Loucy (cell line): ENCODE data around the gene BCAS3.

ENCODE experiments used
- H2AFZ ChIP-seq: fragments of 200-600 bp; sonication (generic); 2 replicates; pipeline ENCODE4 v1.6.0; 2016; ENCODE audit warnings: antibody characterized with exemption, mild to moderate bottlenecking, low read length, moderate library complexity
- H3F3A ChIP-seq: fragments of 200-600 bp; 2 replicates; pipeline ENCODE4 v1.6.0; 2016; ENCODE audit warnings: antibody characterized with exemption, low read depth, mild to moderate bottlenecking
- H3K27me3 ChIP-seq: fragments of 200-600 bp; sonication (generic); 2 replicates; pipeline ENCODE4 v1.6.1; 2014; ENCODE audit warnings: low read length, mild to moderate bottlenecking; ENCODE audit not compliant: insufficient read depth, poor library complexity, severe bottlenecking
- H3K36me3 ChIP-seq: fragments of 200-600 bp; sonication (generic); 2 replicates; pipeline ENCODE4 v1.6.1; 2016; ENCODE audit warnings: low read length; ENCODE audit not compliant: insufficient read depth
- H3K4me1 ChIP-seq: fragments of 200-600 bp; sonication (generic); 2 replicates; pipeline ENCODE4 v1.5.1; 2014; ENCODE audit warnings: low read length, mild to moderate bottlenecking; ENCODE audit not compliant: insufficient read depth, poor library complexity, severe bottlenecking
- H3K4me2 ChIP-seq: fragments of 200-600 bp; sonication (generic); 2 replicates; pipeline ENCODE4 v1.6.0; 2014; ENCODE audit warnings: antibody characterized with exemption, low read length, low read depth, mild to moderate bottlenecking; ENCODE audit not compliant: poor library complexity, severe bottlenecking
- H3K4me3 ChIP-seq: fragments of 200-600 bp; sonication (generic); 2 replicates; pipeline ENCODE4 v1.5.1; 2014; ENCODE audit warnings: low read length, mild to moderate bottlenecking, mixed read lengths; ENCODE audit not compliant: poor library complexity, severe bottlenecking
- H3K79me2 ChIP-seq: fragments of 200-600 bp; sonication (generic); 2 replicates; pipeline ENCODE4 v1.6.1; 2014; ENCODE audit warnings: low read length; ENCODE audit not compliant: insufficient read depth
- H3K9ac ChIP-seq: fragments of 200-600 bp; sonication (generic); 2 replicates; pipeline ENCODE4 v1.6.0; 2014; ENCODE audit warnings: mild to moderate bottlenecking, low read depth, low read length, moderate library complexity; ENCODE audit not compliant: poor library complexity, severe bottlenecking
- H3K9me2 ChIP-seq: fragments of 200-600 bp; sonication (generic); replicated peaks from 2 replicates; pipeline ENCODE4 v1.6.1; 2016; ENCODE audit warnings: low read depth, low read length, mixed read lengths
- H3K9me3 ChIP-seq: fragments of 200-600 bp; sonication (generic); 2 replicates; pipeline ENCODE4 v1.6.1; 2014; ENCODE audit warnings: mild to moderate bottlenecking, antibody characterized with exemption, low read length, low read depth; ENCODE audit not compliant: insufficient read depth
- H4K20me1 ChIP-seq: fragments of 200-600 bp; sonication (generic); 2 replicates; pipeline ENCODE4 v1.6.0; 2014; ENCODE audit warnings: antibody characterized with exemption, low read length, mild to moderate bottlenecking; ENCODE audit not compliant: insufficient read depth, poor library complexity, severe bottlenecking
- CTCF ChIP-seq: fragments of 200-600 bp; sonication (generic); conservative IDR thresholded peaks from 2 replicates; pipeline ENCODE4 v1.5.1; 2014; ENCODE audit warnings: mild to moderate bottlenecking, antibody characterized with exemption, low read length
- EZH2phosphoT487 ChIP-seq: fragments of 200-600 bp; IDR thresholded peaks from 2 replicates; pipeline ENCODE4 v1.6.1; 2018; ENCODE audit warnings: antibody characterized with exemption, mild to moderate bottlenecking, moderate library complexity, borderline replicate concordance

BCAS3 gene

GRCh38 chr17:60647705-60648104, 29.9 kb upstream of the BCAS3 start:
- Histone ChIP-seq H3K4me2 (no peak overlapping the region), H4K20me1 (peaks cover 19% of the 10 kb centered on the region), H3K4me1 (no peaks in the 10 kb centered on the region), H3K79me2 (peaks cover 29% of the 10 kb centered on the region; the same call in 1 of the 2 replicates), H2AFZ (no peak overlapping the region), H3K9me3 (no peaks in the 10 kb centered on the region), H3K27me3 (no peaks in the 10 kb centered on the region), H3K36me3 (peaks cover 48% of the 10 kb centered on the region), H3K9ac (no peak overlapping the region), H3K4me3 (no peak overlapping the region), H3K9me2 (no peaks in the 10 kb centered on the region), H3F3A (no peaks in the 10 kb centered on the region)
- TF ChIP-seq CTCF (no peak), EZH2phosphoT487 (no peak)

GRCh38 chr17:60652454-60653247, 25.0 kb upstream of the BCAS3 start:
- Histone ChIP-seq H3K4me1 (no peaks in the 10 kb centered on the region), H3K36me3 (peaks cover 61% of the 10 kb centered on the region), H3K9me3 (no peaks in the 10 kb centered on the region), H3K9ac (no peak overlapping the region), H2AFZ (no peak overlapping the region), H3K4me2 (no peak overlapping the region), H3K79me2 (peaks cover 28% of the 10 kb centered on the region), H3K27me3 (no peaks in the 10 kb centered on the region), H3K4me3 (no peak overlapping the region), H4K20me1 (peaks cover 17% of the 10 kb centered on the region), H3K9me2 (no peaks in the 10 kb centered on the region), H3F3A (no peaks in the 10 kb centered on the region)
- TF ChIP-seq CTCF (no peak), EZH2phosphoT487 (no peak)

DNA sequence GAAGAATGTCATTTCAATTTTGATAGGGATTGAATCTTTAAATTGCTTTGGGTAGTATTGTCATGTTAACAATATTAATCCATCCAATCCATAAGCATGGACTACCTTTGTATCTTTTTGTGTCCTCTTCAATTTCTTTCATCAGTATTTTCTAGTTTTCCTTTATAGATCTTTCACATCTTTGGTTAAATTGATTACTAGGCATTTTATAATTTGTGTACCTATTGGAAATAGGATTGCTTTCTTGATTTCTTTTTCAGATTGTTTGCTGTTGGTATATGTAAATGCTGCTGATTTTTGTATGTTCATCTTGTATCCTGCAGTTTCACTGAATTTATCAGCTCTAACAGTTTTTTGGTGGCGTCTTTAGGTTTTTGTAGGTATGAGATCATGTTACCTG, 24.1 kb upstream of the BCAS3 start:
- peaks cover 63% of the 10 kb centered on the region for H3K36me3 ChIP-seq
- H3K9ac ChIP-seq: no peak overlapping the region
- H2AFZ ChIP-seq: no peak overlapping the region
- no peaks in the 10 kb centered on the region for H3K27me3 ChIP-seq
- H4K20me1 ChIP-seq: peaks cover 17% of the 10 kb centered on the region
- H3K9me3 ChIP-seq: no peaks in the 10 kb centered on the region
- no peak overlapping the region for H3K4me3 ChIP-seq
- no peaks in the 10 kb centered on the region for H3F3A ChIP-seq
- TF ChIP-seq EZH2phosphoT487: no peak
- H3K9me2 ChIP-seq: no peaks in the 10 kb centered on the region
- no peaks in the 10 kb centered on the region for H3K4me1 ChIP-seq
- no peak overlapping the region for H3K4me2 ChIP-seq
- H3K79me2 ChIP-seq: peaks cover 28% of the 10 kb centered on the region

DNA sequence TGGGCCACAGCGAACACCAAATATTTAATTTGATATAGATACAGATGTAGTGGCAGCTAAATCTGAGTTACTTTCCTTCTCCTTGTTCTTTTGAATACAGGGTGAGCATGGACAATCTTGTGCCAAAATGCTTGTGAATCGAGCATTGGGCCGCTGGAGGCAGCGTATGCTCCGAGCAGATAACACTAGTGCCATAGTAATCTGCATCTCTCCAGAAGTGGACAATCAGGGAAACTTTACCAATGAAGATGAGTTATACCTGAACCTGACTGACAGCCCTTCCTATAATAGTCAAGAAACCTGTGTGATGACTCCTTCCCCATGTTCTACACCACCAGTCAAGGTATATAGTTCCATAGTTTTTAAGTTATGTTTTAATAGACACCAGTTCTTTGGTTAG, 21.2 kb upstream of the BCAS3 start:
- no peaks in the 10 kb centered on the region for H3K4me1 ChIP-seq
- H3K36me3 ChIP-seq: peaks cover 64% of the 10 kb centered on the region
- H3K27me3 ChIP-seq: no peaks in the 10 kb centered on the region
- TF ChIP-seq CTCF (no peak), EZH2phosphoT487 (no peak)
- H3K79me2 ChIP-seq: peaks cover 28% of the 10 kb centered on the region
- no peaks in the 10 kb centered on the region for H3K9me2 ChIP-seq
- no peaks in the 10 kb centered on the region for H3F3A ChIP-seq
- H4K20me1 ChIP-seq: peaks cover 17% of the 10 kb centered on the region
- no peak overlapping the region for H3K9ac ChIP-seq
- H3K4me3 ChIP-seq: no peak overlapping the region
- H2AFZ ChIP-seq: no peak overlapping the region
- no peak overlapping the region for H3K4me2 ChIP-seq
- no peaks in the 10 kb centered on the region for H3K9me3 ChIP-seq
